Neural cell (in vitro differentiated cells): ENCODE measurements around the gene PTPRU.

Experiments
- EP300 ChIP-seq: fragments of 450-650 bp; conservative IDR thresholded peaks from 2 replicates; pipeline ENCODE4 v1.6.1; 2014; ENCODE audit warnings: antibody characterized with exemption, mild to moderate bottlenecking, moderate library complexity; ENCODE audit not compliant: poor library complexity, severe bottlenecking
- TF ChIP-seq, protein P1 (sequence below): fragments of 450-650 bp; IDR thresholded peaks from 2 replicates; pipeline ENCODE4 v1.5.1; 2014; ENCODE audit warnings: antibody characterized with exemption, mild to moderate bottlenecking, moderate library complexity; ENCODE audit not compliant: poor library complexity, severe bottlenecking

DNA sequence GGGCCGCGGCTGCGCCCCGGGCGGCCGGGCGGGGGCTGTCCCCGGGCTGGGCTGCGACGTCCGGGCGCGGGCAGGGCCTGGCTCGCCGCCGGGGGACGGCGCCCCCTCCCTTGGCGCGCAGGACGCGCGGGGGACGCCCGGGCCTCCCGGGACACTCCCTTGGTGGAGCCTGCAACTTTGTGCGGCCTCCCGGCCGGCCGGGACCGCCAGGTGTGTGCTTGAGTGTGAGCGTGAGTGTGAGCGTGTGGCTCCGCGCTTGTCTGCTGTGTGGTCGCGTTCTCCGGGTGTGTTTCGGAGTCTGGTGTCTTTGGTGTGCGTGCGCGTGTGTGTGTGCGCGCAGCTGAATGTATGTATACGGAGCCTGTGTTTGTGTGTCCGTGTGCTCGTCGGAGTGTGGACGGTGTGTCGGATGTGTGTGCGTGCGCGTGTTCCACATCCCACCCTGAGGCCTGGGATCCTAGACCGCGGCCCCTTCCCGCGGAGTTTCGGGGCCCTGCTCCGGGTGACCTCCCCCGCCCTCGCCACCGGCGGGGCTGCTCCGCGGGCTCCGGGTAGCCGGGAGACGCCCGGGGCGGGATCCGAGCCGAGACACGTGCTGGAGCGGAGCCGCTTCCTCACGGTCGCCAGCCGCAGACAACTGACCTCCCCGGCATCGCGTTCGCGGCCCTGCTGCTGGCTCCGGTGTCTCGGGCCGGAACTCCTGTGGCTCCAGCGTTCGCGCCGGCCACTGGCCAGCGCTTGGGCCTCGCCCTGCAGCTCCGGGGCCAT lies 1.7 kb downstream of the PTPRU start:
- no peak for TF ChIP-seq EP300
- TF ChIP-seq, protein P1, sequence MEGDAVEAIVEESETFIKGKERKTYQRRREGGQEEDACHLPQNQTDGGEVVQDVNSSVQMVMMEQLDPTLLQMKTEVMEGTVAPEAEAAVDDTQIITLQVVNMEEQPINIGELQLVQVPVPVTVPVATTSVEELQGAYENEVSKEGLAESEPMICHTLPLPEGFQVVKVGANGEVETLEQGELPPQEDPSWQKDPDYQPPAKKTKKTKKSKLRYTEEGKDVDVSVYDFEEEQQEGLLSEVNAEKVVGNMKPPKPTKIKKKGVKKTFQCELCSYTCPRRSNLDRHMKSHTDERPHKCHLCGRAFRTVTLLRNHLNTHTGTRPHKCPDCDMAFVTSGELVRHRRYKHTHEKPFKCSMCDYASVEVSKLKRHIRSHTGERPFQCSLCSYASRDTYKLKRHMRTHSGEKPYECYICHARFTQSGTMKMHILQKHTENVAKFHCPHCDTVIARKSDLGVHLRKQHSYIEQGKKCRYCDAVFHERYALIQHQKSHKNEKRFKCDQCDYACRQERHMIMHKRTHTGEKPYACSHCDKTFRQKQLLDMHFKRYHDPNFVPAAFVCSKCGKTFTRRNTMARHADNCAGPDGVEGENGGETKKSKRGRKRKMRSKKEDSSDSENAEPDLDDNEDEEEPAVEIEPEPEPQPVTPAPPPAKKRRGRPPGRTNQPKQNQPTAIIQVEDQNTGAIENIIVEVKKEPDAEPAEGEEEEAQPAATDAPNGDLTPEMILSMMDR = no peak
